ENCODE results near the gene FAM163B. TPM values are rescaled to one million over a fixed set of nuclear protein-coding genes. Genes with fewer than 3 reads are reported as not detected.

The FAM163B gene
- total RNA-seq, 1 donor from 2014 or later: not detected

- Mint-ChIP-seq H3K9me3 (no peaks in the 10 kb centered on the region), H3K4me3 (no peak overlapping the region), H3K27me3 (peaks cover 12% of the 10 kb centered on the region), H3K36me3 (no peaks in the 10 kb centered on the region), H3K4me1 (ENCODE audit: unreplicated experiment) (peaks cover 4% of the 10 kb centered on the region), H3K27ac (no peak overlapping the region)
- TF ChIP-seq CTCF (conservative IDR thresholded peaks at IDR 0.05): no peak
- no peak for DNase-seq (ENCODE audit: extremely low spot score, unreplicated experiment)
Measured at GRCh38 chr9:133538176-133538575, 71.0 kb downstream of the FAM163B start.

- H3K27ac Mint-ChIP-seq: no peak overlapping the region
- DNase-seq (ENCODE audit: extremely low spot score, unreplicated experiment): no peak
- peaks cover 14% of the 10 kb centered on the region for H3K27me3 Mint-ChIP-seq
- H3K9me3 Mint-ChIP-seq: no peaks in the 10 kb centered on the region
- H3K4me1 Mint-ChIP-seq (ENCODE audit: unreplicated experiment): peaks cover 6% of the 10 kb centered on the region
- no peaks in the 10 kb centered on the region for H3K36me3 Mint-ChIP-seq
- no peak for TF ChIP-seq CTCF (conservative IDR thresholded peaks at IDR 0.05)
- no peak overlapping the region for H3K4me3 Mint-ChIP-seq
Measured at GRCh38 chr9:133537257-133537656, 71.9 kb downstream of the FAM163B start.

DNA sequence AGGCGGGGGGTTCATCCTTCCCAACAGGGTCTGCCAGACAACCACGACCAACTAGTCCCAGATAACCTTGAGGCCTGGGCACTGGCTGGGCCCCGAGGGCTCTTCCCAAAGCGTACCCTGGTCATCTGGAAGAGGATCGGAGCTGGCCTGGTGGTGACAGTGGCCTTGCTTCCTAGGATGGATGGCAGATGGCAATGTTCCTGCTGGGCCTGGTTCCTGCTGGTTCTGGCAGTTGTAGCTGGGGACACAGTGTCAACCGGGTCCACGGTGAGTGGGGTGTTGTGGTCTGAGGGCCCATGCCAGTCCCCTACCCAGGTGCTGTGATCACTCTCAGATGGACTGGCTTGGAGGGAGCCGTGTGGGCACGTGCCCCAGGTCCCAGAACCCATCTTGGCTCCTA is 72.7 kb downstream of the FAM163B start:
- no peak for DNase-seq (ENCODE audit: extremely low spot score, unreplicated experiment)
- H3K27ac Mint-ChIP-seq: no peak overlapping the region
- TF ChIP-seq CTCF (conservative IDR thresholded peaks at IDR 0.05): no peak
- H3K9me3 Mint-ChIP-seq: no peaks in the 10 kb centered on the region
- peaks cover 6% of the 10 kb centered on the region for H3K4me1 Mint-ChIP-seq (ENCODE audit: unreplicated experiment)
- H3K36me3 Mint-ChIP-seq: no peaks in the 10 kb centered on the region
- no peak overlapping the region for H3K4me3 Mint-ChIP-seq
- H3K27me3 Mint-ChIP-seq: peaks cover 14% of the 10 kb centered on the region

GRCh38 chr9:133536080-133536479 is 73.1 kb downstream of the FAM163B start:
- Mint-ChIP-seq H3K9me3 (no peaks in the 10 kb centered on the region), H3K27ac (no peak overlapping the region), H3K4me1 (ENCODE audit: unreplicated experiment) (peaks cover 6% of the 10 kb centered on the region), H3K36me3 (no peaks in the 10 kb centered on the region), H3K4me3 (no peak overlapping the region), H3K27me3 (peaks cover 14% of the 10 kb centered on the region)
- no peak for TF ChIP-seq CTCF (conservative IDR thresholded peaks at IDR 0.05)
- DNase-seq (ENCODE audit: extremely low spot score, unreplicated experiment): no peak

GRCh38 chr9:133535306-133535877 is 73.8 kb downstream of the FAM163B start:
- H3K27me3 Mint-ChIP-seq: peaks cover 14% of the 10 kb centered on the region
- H3K9me3 Mint-ChIP-seq: no peaks in the 10 kb centered on the region
- no peaks in the 10 kb centered on the region for H3K36me3 Mint-ChIP-seq
- TF ChIP-seq CTCF (conservative IDR thresholded peaks at IDR 0.05): no peak
- no peak overlapping the region for H3K27ac Mint-ChIP-seq
- no peak overlapping the region for H3K4me3 Mint-ChIP-seq
- peaks cover 6% of the 10 kb centered on the region for H3K4me1 Mint-ChIP-seq (ENCODE audit: unreplicated experiment)
- no peak for DNase-seq (ENCODE audit: extremely low spot score, unreplicated experiment)

Data from type B pancreatic cell (in vitro differentiated cells).